Mammary epithelial cell (primary cell): ENCODE results near the gene UNC5CL.
"Not testable (repeated sequence)": the region's sequence is repeated elsewhere in the genome, so short reads cannot be mapped to it uniquely, and the experiment has no call there.

Experiments used
- EZH2 ChIP-seq: IDR thresholded peaks from 2 replicates; pipeline ENCODE4 v1.6.1; 2012; ENCODE audit warnings: low read length, inconsistent platforms, borderline replicate concordance
- TF ChIP-seq, protein P1 (sequence below), 2 donors: IDR thresholded peaks in 1 of 2; conservative IDR thresholded peaks in 1 of 2; 2 replicates each; pipeline ENCODE4 v1.5.1; 2011 to 2012; ENCODE audit warnings: inconsistent platforms in 2 of 2, low read length in 2 of 2, mild to moderate bottlenecking in 2 of 2, control low read depth in 1 of 2, low read depth in 1 of 2; ENCODE audit not compliant: insufficient read depth in 1 of 2; ENCODE audit errors: extremely low read depth in 1 of 2

GRCh38 chr6:41015860-41016259 is 23.2 kb downstream of the UNC5CL start:
- TF ChIP-seq, protein P1, sequence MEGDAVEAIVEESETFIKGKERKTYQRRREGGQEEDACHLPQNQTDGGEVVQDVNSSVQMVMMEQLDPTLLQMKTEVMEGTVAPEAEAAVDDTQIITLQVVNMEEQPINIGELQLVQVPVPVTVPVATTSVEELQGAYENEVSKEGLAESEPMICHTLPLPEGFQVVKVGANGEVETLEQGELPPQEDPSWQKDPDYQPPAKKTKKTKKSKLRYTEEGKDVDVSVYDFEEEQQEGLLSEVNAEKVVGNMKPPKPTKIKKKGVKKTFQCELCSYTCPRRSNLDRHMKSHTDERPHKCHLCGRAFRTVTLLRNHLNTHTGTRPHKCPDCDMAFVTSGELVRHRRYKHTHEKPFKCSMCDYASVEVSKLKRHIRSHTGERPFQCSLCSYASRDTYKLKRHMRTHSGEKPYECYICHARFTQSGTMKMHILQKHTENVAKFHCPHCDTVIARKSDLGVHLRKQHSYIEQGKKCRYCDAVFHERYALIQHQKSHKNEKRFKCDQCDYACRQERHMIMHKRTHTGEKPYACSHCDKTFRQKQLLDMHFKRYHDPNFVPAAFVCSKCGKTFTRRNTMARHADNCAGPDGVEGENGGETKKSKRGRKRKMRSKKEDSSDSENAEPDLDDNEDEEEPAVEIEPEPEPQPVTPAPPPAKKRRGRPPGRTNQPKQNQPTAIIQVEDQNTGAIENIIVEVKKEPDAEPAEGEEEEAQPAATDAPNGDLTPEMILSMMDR (conservative IDR thresholded peaks at IDR 0.05 in 1 of 2, IDR thresholded peaks at IDR 0.05 in 1 of 2; ENCODE audit: extremely low read depth in 1 of 2, insufficient read depth in 1 of 2, low read depth in 1 of 2, low read length in 2 of 2), result not testable (repeated sequence)
- TF ChIP-seq EZH2, result not testable (repeated sequence)
